Measurements from ENCODE around the gene ZNHIT3. TPM values are rescaled to one million over a fixed set of nuclear protein-coding genes. Genes with fewer than 3 reads are reported as not detected.

ZNHIT3 gene
- total and polyA plus RNA-seq, 2 experiments from 2014 or later, result 50.5 to 128 TPM

DNA sequence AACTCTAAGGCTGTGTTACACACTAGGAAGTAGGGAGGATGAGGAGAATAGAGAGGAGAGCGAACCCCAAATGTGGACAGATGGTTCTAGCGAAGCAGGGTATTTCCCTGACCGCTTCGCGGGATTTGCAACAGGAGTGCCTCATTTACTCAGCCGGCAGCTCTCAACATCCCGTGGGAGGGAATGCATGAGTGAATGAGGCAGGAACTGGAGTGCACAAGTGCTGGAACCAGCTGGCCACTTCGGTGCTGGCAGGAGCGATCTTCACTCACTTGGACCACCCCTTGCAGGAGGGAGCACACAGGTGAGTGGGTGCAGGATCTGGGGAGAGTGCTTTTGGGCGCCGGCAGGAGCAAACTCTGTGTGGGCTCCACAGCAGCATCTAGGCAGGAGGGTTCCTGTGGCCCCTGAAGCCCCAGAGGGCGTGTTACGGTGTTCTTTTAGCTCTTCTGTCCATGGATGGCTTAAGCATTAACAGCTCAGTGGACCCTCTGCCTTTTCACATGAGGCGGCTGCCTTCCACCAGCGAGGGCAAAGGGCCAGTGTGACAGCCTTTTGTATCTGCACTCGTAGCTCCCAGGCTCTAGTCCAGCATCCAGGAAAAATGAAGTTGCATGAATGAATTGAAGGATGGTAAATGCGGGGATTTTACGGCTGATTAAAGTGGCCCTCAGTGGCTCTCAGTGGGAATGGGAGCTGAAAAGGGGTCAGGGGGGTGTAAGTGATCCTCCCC, 17.4 kb upstream of the ZNHIT3 start:
- Mint-ChIP-seq H3K27me3 (ENCODE audit: insufficient read depth, low read depth, poor library complexity) (peaks cover 30% of the 10 kb centered on the region), H3K4me3 (no peak overlapping the region), H3K9me3 (no peaks in the 10 kb centered on the region), H3K36me3 (ENCODE audit: low read depth) (no peaks in the 10 kb centered on the region), H3K4me1 (peaks cover 4% of the 10 kb centered on the region; the same call in 1 of the 3 replicates), H3K27ac (no peak overlapping the region)
- Histone ChIP-seq H3K27me3 (ENCODE audit: insufficient read depth) (peaks cover 34% of the 10 kb centered on the region), H3F3A (replicated peaks; ENCODE audit: low read depth) (no peaks in the 10 kb centered on the region), H3K27ac (ENCODE audit: low read depth) (no peak overlapping the region), H3K79me2 (replicated peaks; ENCODE audit: insufficient read depth) (no peaks in the 10 kb centered on the region), H2AFZ (no peak overlapping the region), H3K4me1 (ENCODE audit: insufficient read depth) (no peaks in the 10 kb centered on the region), H3K9me2 (ENCODE audit: insufficient read depth) (no peaks in the 10 kb centered on the region; the same call in 1 of the 2 replicates), H4K20me1 (replicated peaks; ENCODE audit: insufficient read depth) (no peaks in the 10 kb centered on the region; the same call in 1 of the 2 replicates), H3K36me3 (ENCODE audit: insufficient read depth) (no peaks in the 10 kb centered on the region), H3K4me2 (no peak overlapping the region), H3K4me3 (no peak overlapping the region)
- TF ChIP-seq STAT1 (IDR thresholded peaks at IDR 0.05; ENCODE audit: unreplicated experiment) (no peak), POLR2AphosphoS5 (IDR thresholded peaks at IDR 0.05; ENCODE audit: low read depth) (no peak), CREB1 (CRISPR knock-in tag; IDR thresholded peaks at IDR 0.05; ENCODE audit: low read depth) (no peak)
- TF ChIP-seq, protein P1, sequence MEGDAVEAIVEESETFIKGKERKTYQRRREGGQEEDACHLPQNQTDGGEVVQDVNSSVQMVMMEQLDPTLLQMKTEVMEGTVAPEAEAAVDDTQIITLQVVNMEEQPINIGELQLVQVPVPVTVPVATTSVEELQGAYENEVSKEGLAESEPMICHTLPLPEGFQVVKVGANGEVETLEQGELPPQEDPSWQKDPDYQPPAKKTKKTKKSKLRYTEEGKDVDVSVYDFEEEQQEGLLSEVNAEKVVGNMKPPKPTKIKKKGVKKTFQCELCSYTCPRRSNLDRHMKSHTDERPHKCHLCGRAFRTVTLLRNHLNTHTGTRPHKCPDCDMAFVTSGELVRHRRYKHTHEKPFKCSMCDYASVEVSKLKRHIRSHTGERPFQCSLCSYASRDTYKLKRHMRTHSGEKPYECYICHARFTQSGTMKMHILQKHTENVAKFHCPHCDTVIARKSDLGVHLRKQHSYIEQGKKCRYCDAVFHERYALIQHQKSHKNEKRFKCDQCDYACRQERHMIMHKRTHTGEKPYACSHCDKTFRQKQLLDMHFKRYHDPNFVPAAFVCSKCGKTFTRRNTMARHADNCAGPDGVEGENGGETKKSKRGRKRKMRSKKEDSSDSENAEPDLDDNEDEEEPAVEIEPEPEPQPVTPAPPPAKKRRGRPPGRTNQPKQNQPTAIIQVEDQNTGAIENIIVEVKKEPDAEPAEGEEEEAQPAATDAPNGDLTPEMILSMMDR (conservative IDR thresholded peaks at IDR 0.05; ENCODE audit: low read depth in 2 of 2), result no peak
- TF ChIP-seq, protein P2, sequence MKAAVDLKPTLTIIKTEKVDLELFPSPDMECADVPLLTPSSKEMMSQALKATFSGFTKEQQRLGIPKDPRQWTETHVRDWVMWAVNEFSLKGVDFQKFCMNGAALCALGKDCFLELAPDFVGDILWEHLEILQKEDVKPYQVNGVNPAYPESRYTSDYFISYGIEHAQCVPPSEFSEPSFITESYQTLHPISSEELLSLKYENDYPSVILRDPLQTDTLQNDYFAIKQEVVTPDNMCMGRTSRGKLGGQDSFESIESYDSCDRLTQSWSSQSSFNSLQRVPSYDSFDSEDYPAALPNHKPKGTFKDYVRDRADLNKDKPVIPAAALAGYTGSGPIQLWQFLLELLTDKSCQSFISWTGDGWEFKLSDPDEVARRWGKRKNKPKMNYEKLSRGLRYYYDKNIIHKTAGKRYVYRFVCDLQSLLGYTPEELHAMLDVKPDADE (IDR thresholded peaks at IDR 0.05), result no peak
- TF ChIP-seq, protein P3, sequence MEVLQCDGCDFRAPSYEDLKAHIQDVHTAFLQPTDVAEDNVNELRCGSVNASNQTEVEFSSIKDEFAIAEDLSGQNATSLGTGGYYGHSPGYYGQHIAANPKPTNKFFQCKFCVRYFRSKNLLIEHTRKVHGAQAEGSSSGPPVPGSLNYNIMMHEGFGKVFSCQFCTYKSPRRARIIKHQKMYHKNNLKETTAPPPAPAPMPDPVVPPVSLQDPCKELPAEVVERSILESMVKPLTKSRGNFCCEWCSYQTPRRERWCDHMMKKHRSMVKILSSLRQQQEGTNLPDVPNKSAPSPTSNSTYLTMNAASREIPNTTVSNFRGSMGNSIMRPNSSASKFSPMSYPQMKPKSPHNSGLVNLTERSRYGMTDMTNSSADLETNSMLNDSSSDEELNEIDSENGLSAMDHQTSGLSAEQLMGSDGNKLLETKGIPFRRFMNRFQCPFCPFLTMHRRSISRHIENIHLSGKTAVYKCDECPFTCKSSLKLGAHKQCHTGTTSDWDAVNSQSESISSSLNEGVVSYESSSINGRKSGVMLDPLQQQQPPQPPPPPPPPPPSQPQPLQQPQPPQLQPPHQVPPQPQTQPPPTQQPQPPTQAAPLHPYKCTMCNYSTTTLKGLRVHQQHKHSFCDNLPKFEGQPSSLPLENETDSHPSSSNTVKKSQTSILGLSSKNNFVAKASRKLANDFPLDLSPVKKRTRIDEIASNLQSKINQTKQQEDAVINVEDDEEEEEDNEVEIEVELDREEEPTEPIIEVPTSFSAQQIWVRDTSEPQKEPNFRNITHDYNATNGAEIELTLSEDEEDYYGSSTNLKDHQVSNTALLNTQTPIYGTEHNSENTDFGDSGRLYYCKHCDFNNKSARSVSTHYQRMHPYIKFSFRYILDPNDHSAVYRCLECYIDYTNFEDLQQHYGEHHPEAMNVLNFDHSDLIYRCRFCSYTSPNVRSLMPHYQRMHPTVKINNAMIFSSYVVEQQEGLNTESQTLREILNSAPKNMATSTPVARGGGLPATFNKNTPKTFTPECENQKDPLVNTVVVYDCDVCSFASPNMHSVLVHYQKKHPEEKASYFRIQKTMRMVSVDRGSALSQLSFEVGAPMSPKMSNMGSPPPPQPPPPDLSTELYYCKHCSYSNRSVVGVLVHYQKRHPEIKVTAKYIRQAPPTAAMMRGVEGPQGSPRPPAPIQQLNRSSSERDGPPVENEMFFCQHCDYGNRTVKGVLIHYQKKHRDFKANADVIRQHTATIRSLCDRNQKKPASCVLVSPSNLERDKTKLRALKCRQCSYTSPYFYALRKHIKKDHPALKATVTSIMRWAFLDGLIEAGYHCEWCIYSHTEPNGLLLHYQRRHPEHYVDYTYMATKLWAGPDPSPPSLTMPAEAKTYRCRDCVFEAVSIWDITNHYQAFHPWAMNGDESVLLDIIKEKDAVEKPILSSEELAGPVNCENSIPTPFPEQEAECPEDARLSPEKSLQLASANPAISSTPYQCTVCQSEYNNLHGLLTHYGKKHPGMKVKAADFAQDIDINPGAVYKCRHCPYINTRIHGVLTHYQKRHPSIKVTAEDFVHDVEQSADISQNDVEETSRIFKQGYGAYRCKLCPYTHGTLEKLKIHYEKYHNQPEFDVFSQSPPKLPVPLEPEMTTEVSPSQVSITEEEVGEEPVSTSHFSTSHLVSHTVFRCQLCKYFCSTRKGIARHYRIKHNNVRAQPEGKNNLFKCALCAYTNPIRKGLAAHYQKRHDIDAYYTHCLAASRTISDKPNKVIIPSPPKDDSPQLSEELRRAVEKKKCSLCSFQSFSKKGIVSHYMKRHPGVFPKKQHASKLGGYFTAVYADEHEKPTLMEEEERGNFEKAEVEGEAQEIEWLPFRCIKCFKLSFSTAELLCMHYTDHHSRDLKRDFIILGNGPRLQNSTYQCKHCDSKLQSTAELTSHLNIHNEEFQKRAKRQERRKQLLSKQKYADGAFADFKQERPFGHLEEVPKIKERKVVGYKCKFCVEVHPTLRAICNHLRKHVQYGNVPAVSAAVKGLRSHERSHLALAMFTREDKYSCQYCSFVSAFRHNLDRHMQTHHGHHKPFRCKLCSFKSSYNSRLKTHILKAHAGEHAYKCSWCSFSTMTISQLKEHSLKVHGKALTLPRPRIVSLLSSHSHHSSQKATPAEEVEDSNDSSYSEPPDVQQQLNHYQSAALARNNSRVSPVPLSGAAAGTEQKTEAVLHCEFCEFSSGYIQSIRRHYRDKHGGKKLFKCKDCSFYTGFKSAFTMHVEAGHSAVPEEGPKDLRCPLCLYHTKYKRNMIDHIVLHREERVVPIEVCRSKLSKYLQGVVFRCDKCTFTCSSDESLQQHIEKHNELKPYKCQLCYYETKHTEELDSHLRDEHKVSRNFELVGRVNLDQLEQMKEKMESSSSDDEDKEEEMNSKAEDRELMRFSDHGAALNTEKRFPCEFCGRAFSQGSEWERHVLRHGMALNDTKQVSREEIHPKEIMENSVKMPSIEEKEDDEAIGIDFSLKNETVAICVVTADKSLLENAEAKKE (CRISPR knock-in tag; IDR thresholded peaks at IDR 0.05), result no peak
- ATAC-seq (no peak), DNase-seq (ENCODE audit: low spot score) (no peak)
